ENCODE measurements around the gene PARP3. TPM values are rescaled to one million over a fixed set of nuclear protein-coding genes. Genes with fewer than 3 reads are reported as not detected.
"Not testable (repeated sequence)": the region's sequence is repeated elsewhere in the genome, so short reads cannot be mapped to it uniquely, and the experiment has no call there.

PARP3 gene
- total and polyA plus RNA-seq, 2 experiments from 2014 or later: 17.3 to 26.6 TPM

- no peaks in the 10 kb centered on the region for H3K27me3 ChIP-seq
- DNase-seq (ENCODE audit: low read depth in 1 of 2, low spot score in 1 of 2): no peak
- H3K27ac ChIP-seq: peak overlapping the region; percentile 14
- peaks cover 2% of the 10 kb centered on the region for H3K36me3 ChIP-seq
- H3K4me1 ChIP-seq (ENCODE audit: low read depth): peaks cover 9% of the 10 kb centered on the region
- H3K4me3 ChIP-seq: no peak overlapping the region
- TF ChIP-seq CTCF (IDR thresholded peaks at IDR 0.05; ENCODE audit: low read depth, low read length): no peak
- H3K9me3 ChIP-seq (ENCODE audit: low read depth): no peaks in the 10 kb centered on the region
Observed at GRCh38 chr3:51987568-51987967, 45.4 kb downstream of the PARP3 start.

- no peaks in the 10 kb centered on the region for H3K27me3 ChIP-seq
- H3K4me1 ChIP-seq (ENCODE audit: low read depth): peaks cover 9% of the 10 kb centered on the region
- peak overlapping the region; percentile 62 for H3K27ac ChIP-seq
- H3K9me3 ChIP-seq (ENCODE audit: low read depth): no peaks in the 10 kb centered on the region
- DNase-seq (ENCODE audit: low read depth in 1 of 2, low spot score in 1 of 2): no peak
- TF ChIP-seq CTCF (IDR thresholded peaks at IDR 0.05; ENCODE audit: low read depth, low read length): no peak
- H3K4me3 ChIP-seq: no peak overlapping the region
- H3K36me3 ChIP-seq: peaks cover 6% of the 10 kb centered on the region
Observed at GRCh38 chr3:51988286-51989146, 46.4 kb downstream of the PARP3 start.

GRCh38 chr3:51990501-51990971 lies 48.4 kb downstream of the PARP3 start:
- H3K9me3 ChIP-seq (ENCODE audit: low read depth); H3K27me3 ChIP-seq; H3K4me1 ChIP-seq (ENCODE audit: low read depth); H3K27ac ChIP-seq; DNase-seq (ENCODE audit: low read depth in 1 of 2, low spot score in 1 of 2); H3K4me3 ChIP-seq: not testable (repeated sequence)
- H3K36me3 ChIP-seq: peaks cover 15% of the 10 kb centered on the region

GRCh38 chr3:51992017-51992682 lies 50.0 kb downstream of the PARP3 start:
- H3K27ac ChIP-seq: peak overlapping the region; percentile 66

GRCh38 chr3:51993657-51994056 lies 51.5 kb downstream of the PARP3 start:
- Histone ChIP-seq H3K36me3 (peaks cover 15% of the 10 kb centered on the region), H3K4me1 (ENCODE audit: low read depth) (peaks cover 12% of the 10 kb centered on the region)
- H3K9me3 ChIP-seq (ENCODE audit: low read depth); DNase-seq (ENCODE audit: low read depth in 1 of 2, low spot score in 1 of 2); H3K4me3 ChIP-seq; H3K27me3 ChIP-seq; H3K27ac ChIP-seq: not testable (repeated sequence)

More at GRCh38 chr3:51992017-51992682, 50.0 kb downstream of the PARP3 start:
- peaks cover 15% of the 10 kb centered on the region for H3K36me3 ChIP-seq
- H3K4me1 ChIP-seq (ENCODE audit: low read depth): peaks cover 9% of the 10 kb centered on the region
- no peak for TF ChIP-seq CTCF (IDR thresholded peaks at IDR 0.05; ENCODE audit: low read depth, low read length)
- no peaks in the 10 kb centered on the region for H3K9me3 ChIP-seq (ENCODE audit: low read depth)
- no peak for DNase-seq (ENCODE audit: low read depth in 1 of 2, low spot score in 1 of 2)
- no peak overlapping the region for H3K4me3 ChIP-seq
- H3K27me3 ChIP-seq: no peaks in the 10 kb centered on the region

GRCh38 chr3:51994530-51994929 lies 52.4 kb downstream of the PARP3 start:
- peaks cover 15% of the 10 kb centered on the region for H3K36me3 ChIP-seq
- H3K9me3 ChIP-seq (ENCODE audit: low read depth): no peaks in the 10 kb centered on the region
- peak overlapping the region; percentile 92 for H3K27ac ChIP-seq
- H3K4me3 ChIP-seq: peak overlapping the region; percentile 80
- no peaks in the 10 kb centered on the region for H3K27me3 ChIP-seq
- H3K4me1 ChIP-seq (ENCODE audit: low read depth): peaks cover 12% of the 10 kb centered on the region
- TF ChIP-seq CTCF (IDR thresholded peaks at IDR 0.05; ENCODE audit: low read depth, low read length): no peak
- DNase-seq (ENCODE audit: low read depth in 1 of 2, low spot score in 1 of 2): no peak

Data from cardiac muscle cell (in vitro differentiated cells and primary cell).